ENCODE measurements around the gene PADI2. TPM values are rescaled to one million over a fixed set of nuclear protein-coding genes. Genes with fewer than 3 reads are reported as not detected.

PADI2 gene
- total and polyA plus RNA-seq, 2 of the 8 experiments (the other 6 are each of a cell fraction or from before 2014, with no cell fraction given), result 1.6 to 7.5 TPM

- TF ChIP-seq, protein P1, sequence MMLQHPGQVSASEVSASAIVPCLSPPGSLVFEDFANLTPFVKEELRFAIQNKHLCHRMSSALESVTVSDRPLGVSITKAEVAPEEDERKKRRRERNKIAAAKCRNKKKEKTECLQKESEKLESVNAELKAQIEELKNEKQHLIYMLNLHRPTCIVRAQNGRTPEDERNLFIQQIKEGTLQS (IDR thresholded peaks at IDR 0.05; ENCODE audit: insufficient read depth, low read depth, low read length), result no peak
- no peak for TF ChIP-seq SUZ12 (IDR thresholded peaks at IDR 0.05; ENCODE audit: low read length)
- no peak for TF ChIP-seq GTF2F1 (IDR thresholded peaks at IDR 0.05; ENCODE audit: borderline replicate concordance, low read depth, low read length)
- TF ChIP-seq RBBP5 (IDR thresholded peaks at IDR 0.05; ENCODE audit: borderline replicate concordance, low read depth, low read length), result no peak
- TF ChIP-seq, protein P2, sequence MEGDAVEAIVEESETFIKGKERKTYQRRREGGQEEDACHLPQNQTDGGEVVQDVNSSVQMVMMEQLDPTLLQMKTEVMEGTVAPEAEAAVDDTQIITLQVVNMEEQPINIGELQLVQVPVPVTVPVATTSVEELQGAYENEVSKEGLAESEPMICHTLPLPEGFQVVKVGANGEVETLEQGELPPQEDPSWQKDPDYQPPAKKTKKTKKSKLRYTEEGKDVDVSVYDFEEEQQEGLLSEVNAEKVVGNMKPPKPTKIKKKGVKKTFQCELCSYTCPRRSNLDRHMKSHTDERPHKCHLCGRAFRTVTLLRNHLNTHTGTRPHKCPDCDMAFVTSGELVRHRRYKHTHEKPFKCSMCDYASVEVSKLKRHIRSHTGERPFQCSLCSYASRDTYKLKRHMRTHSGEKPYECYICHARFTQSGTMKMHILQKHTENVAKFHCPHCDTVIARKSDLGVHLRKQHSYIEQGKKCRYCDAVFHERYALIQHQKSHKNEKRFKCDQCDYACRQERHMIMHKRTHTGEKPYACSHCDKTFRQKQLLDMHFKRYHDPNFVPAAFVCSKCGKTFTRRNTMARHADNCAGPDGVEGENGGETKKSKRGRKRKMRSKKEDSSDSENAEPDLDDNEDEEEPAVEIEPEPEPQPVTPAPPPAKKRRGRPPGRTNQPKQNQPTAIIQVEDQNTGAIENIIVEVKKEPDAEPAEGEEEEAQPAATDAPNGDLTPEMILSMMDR (IDR thresholded peaks at IDR 0.05; ENCODE audit: control extremely low read depth in 1 of 3, insufficient read depth in 1 of 3, low read depth in 1 of 3, low read length in 3 of 3), result no peak
- TF ChIP-seq KDM1A (IDR thresholded peaks at IDR 0.05; ENCODE audit: borderline replicate concordance, low read length), result no peak
Measured at GRCh38 chr1:17027403-17027802, 91.8 kb downstream of the PADI2 start (continued).
